22Rv1 (cell line): Measurements from ENCODE around the gene SLF2.

Source experiments
- CTCF ChIP-seq: fragments of 450-650 bp; IDR thresholded peaks from 2 replicates; pipeline ENCODE4 v1.5.1; 2017; ENCODE audit warnings: mild to moderate bottlenecking
- ZFX ChIP-seq: fragments of 450-650 bp; IDR thresholded peaks from 2 replicates; pipeline ENCODE4 v1.6.1; 2017; ENCODE audit warnings: antibody characterized with exemption, borderline replicate concordance

- TF ChIP-seq CTCF (no peak), ZFX (no peak)
These were observed 47.5 kb downstream of the SLF2 start for GRCh38 chr10:100960251-100960650.
